Tibial nerve (tissue), 4 donors: ENCODE results near the gene NDEL1. TPM values are rescaled to one million over a fixed set of nuclear protein-coding genes. Genes with fewer than 3 reads are reported as not detected.

Experiments used
- DNase-seq, 2 donors: peaks; one replicate each; pipeline ENCODE4 v3.0.0-alpha.2; 2019; ENCODE audit warnings: low spot score in 2 of 2
- H3K27ac ChIP-seq, 4 donors: fragments of 200-600 bp; sonication (generic) in 3 of 4; one replicate each; pipeline ENCODE4 v1.5.1; 2017 to 2019; ENCODE audit warnings: mild to moderate bottlenecking in 1 of 4
- H3K27me3 ChIP-seq, 2 donors: fragments of 200-600 bp; sonication (generic) in 1 of 2; one replicate each; pipeline versions ENCODE4 v1.5.1 to v1.6.0; 2017 to 2019
- H3K36me3 ChIP-seq, 3 donors: fragments of 200-600 bp; sonication (generic); one replicate each; pipeline ENCODE4 v1.5.1; 2018 to 2019
- H3K4me1 ChIP-seq, 4 donors: fragments of 200-600 bp; sonication (generic) in 3 of 4; one replicate each; pipeline ENCODE4 v1.5.1; 2017 to 2019
- H3K4me3 ChIP-seq, 4 donors: fragments of 200-600 bp; sonication (generic) in 3 of 4; one replicate each; pipeline ENCODE4 v1.5.1; 2017 to 2019; ENCODE audit warnings: mild to moderate bottlenecking in 1 of 4, moderate library complexity in 1 of 4
- H3K9me3 ChIP-seq, 4 donors: fragments of 200-600 bp; sonication (generic) in 3 of 4; one replicate each; pipeline ENCODE4 v1.5.1; 2017 to 2019
- EP300 ChIP-seq, 2 donors: sonication (generic); formaldehyde crosslinking; IDR thresholded peaks; one replicate each; pipeline ENCODE4 v1.6.1; 2017; ENCODE audit warnings: antibody characterized with exemption in 2 of 2, mild to moderate bottlenecking in 1 of 2
- POLR2A ChIP-seq, 2 donors: fragments of 450-650 bp; IDR thresholded peaks; one replicate each; pipeline ENCODE4 v1.6.1; 2017; ENCODE audit warnings: antibody characterized with exemption in 2 of 2, mild to moderate bottlenecking in 2 of 2, moderate library complexity in 2 of 2
- WGBS, 2 donors: methylation state at CpG; one replicate each; pipeline ENCODE4 v1.1.5; 2018; 5-methylcytosine and 5-hydroxymethylcytosine counted together
- total RNA-seq, 4 donors: library from RNA; depleted of rRNA; stranded (reverse); fragments of >200 nt; gene quantifications; one replicate each; pipeline ENCODE4 v1.1.0, GENCODE V29; 2016
- TF ChIP-seq, protein P1 (sequence below), 5 experiments: fragments of 200-600 bp in 3 of 5; fragments of 450-650 bp in 2 of 5; sonication (generic) in 3 of 5; IDR thresholded peaks; one replicate each; pipeline ENCODE4 v1.5.1; 2016 to 2019; ENCODE audit warnings: antibody characterized with exemption in 5 of 5, mild to moderate bottlenecking in 3 of 5, moderate library complexity in 2 of 5

NDEL1 gene
- total RNA-seq, 4 donors from 2014 or later = 63.6 to 102 (median 84.1) TPM

GRCh38 chr17:8488491-8488890 lies 52.8 kb downstream of the NDEL1 start:
- WGBS, 2 donors = 89 to 95% methylated on average over 6 of the region's 6 CpGs
- Histone ChIP-seq H3K36me3 (peaks cover 0 to 87% (median 0%) of the 10 kb centered on the region in 3 donors), H3K4me1 (peaks cover 0 to 6% (median 0%) of the 10 kb centered on the region in 4 donors), H3K9me3 (peaks cover 0 to 10% (median 0%) of the 10 kb centered on the region in 4 donors), H3K27me3 (no peaks in the 10 kb centered on the region), H3K4me3 (no peak overlapping the region), H3K27ac (peak overlapping the region in 2 of 4 donors; percentile 25 to 47)
- no peak for TF ChIP-seq EP300 (IDR thresholded peaks at IDR 0.05)
- no peak for DNase-seq

- 50 to 60% methylated on average over 4 of the region's 4 CpGs for WGBS, 2 donors
- Histone ChIP-seq H3K4me3 (no peak overlapping the region), H3K4me1 (peaks cover 0 to 6% (median 0%) of the 10 kb centered on the region in 4 donors), H3K27ac (peak overlapping the region in 2 of 4 donors; percentile 25 to 47), H3K27me3 (no peaks in the 10 kb centered on the region), H3K36me3 (peaks cover 0 to 87% (median 0%) of the 10 kb centered on the region in 3 donors), H3K9me3 (peaks cover 0 to 10% (median 0%) of the 10 kb centered on the region in 4 donors)
- TF ChIP-seq EP300 (IDR thresholded peaks at IDR 0.05) = no peak
- TF ChIP-seq, protein P1, sequence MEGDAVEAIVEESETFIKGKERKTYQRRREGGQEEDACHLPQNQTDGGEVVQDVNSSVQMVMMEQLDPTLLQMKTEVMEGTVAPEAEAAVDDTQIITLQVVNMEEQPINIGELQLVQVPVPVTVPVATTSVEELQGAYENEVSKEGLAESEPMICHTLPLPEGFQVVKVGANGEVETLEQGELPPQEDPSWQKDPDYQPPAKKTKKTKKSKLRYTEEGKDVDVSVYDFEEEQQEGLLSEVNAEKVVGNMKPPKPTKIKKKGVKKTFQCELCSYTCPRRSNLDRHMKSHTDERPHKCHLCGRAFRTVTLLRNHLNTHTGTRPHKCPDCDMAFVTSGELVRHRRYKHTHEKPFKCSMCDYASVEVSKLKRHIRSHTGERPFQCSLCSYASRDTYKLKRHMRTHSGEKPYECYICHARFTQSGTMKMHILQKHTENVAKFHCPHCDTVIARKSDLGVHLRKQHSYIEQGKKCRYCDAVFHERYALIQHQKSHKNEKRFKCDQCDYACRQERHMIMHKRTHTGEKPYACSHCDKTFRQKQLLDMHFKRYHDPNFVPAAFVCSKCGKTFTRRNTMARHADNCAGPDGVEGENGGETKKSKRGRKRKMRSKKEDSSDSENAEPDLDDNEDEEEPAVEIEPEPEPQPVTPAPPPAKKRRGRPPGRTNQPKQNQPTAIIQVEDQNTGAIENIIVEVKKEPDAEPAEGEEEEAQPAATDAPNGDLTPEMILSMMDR (IDR thresholded peaks at IDR 0.05) = no peak
- TF ChIP-seq POLR2A (IDR thresholded peaks at IDR 0.05) = no peak
- no peak for DNase-seq
These were observed 53.2 kb downstream of the NDEL1 start for GRCh38 chr17:8488901-8489300.

DNA sequence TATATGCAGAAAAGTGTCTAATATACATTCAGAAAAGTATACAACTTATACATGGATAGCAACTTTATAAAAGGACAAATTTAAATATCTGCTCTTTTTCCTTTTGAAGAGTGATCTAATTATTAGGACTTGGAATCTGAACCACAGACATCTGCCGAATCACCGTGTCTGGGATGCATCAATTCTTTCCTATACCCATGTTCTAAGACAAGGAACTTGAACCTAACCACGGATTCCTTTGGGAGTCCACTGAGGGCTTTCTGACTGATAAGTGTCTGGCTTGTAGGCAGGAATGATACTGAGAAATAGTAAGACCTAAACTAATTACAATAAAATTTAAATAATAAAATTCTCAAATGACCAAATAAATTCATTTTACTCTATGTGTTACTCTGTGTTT lies 54.2 kb downstream of the NDEL1 start:
- H3K27me3 ChIP-seq = no peaks in the 10 kb centered on the region
- peaks cover 0 to 6% (median 0%) of the 10 kb centered on the region in 4 donors for H3K4me1 ChIP-seq
- H3K4me3 ChIP-seq = no peak overlapping the region
- WGBS, 2 donors = 73 to 86% methylated on average over 3 of the region's 3 CpGs
- peak overlapping the region in 2 of 4 donors; percentile 41 to 42 for H3K27ac ChIP-seq
- DNase-seq = no peak
- TF ChIP-seq, protein P1 (IDR thresholded peaks at IDR 0.05) = no peak
- TF ChIP-seq POLR2A (IDR thresholded peaks at IDR 0.05) = no peak
- no peak for TF ChIP-seq EP300 (IDR thresholded peaks at IDR 0.05)
- H3K9me3 ChIP-seq = peaks cover 0 to 1% (median 0%) of the 10 kb centered on the region in 4 donors
- H3K36me3 ChIP-seq = peaks cover 0 to 82% (median 0%) of the 10 kb centered on the region in 3 donors

- H3K27ac ChIP-seq = peak overlapping the region in 2 of 4 donors; percentile 41 to 42
- H3K4me3 ChIP-seq = no peak overlapping the region
- H3K36me3 ChIP-seq = peaks cover 0 to 81% (median 0%) of the 10 kb centered on the region in 3 donors
- no peaks in the 10 kb centered on the region for H3K9me3 ChIP-seq
- H3K27me3 ChIP-seq = no peaks in the 10 kb centered on the region
- 57 to 69% methylated on average over 17 of the region's 17 CpGs for WGBS, 2 donors
- H3K4me1 ChIP-seq = peaks cover 0 to 6% (median 0%) of the 10 kb centered on the region in 4 donors
- no peak for TF ChIP-seq EP300 (IDR thresholded peaks at IDR 0.05)
- no peak for TF ChIP-seq POLR2A (IDR thresholded peaks at IDR 0.05)
- TF ChIP-seq, protein P1 (IDR thresholded peaks at IDR 0.05) = no peak
- DNase-seq = no peak
These were observed 54.8 kb downstream of the NDEL1 start for GRCh38 chr17:8490256-8491023.

DNA sequence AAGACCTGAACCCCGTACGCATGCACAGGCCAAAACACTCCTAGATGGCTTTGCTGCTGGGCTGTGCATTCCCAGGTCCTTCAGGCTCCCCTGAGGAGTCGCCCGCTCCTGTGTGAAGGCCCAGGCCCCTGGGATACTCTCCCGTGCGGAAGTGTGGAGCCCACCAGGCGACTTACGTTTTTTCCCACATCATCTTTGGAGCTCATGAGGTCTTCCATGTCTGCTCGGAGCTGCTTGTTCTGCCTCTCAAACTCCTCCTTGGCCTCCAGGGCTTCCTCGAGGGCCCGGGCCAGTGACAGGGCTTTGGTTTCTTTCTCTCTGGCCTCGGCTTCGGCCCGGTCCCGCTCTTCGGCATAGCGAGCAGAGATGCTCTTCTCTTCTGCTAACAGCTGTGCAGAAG lies 56.4 kb downstream of the NDEL1 start:
- no peaks in the 10 kb centered on the region for H3K9me3 ChIP-seq
- DNase-seq = no peak
- 94 to 96% methylated on average over 17 of the region's 17 CpGs for WGBS, 2 donors
- H3K27me3 ChIP-seq = no peaks in the 10 kb centered on the region
- peaks cover 0 to 73% (median 0%) of the 10 kb centered on the region in 3 donors for H3K36me3 ChIP-seq
- TF ChIP-seq POLR2A (IDR thresholded peaks at IDR 0.05) = no peak
- TF ChIP-seq, protein P1 (IDR thresholded peaks at IDR 0.05) = no peak
- no peak for TF ChIP-seq EP300 (IDR thresholded peaks at IDR 0.05)
- H3K4me1 ChIP-seq = peaks cover 0 to 6% (median 0%) of the 10 kb centered on the region in 4 donors
- H3K4me3 ChIP-seq = no peak overlapping the region
- no peak overlapping the region for H3K27ac ChIP-seq
